ENCODE measurements around the gene GRIN1. TPM values are rescaled to one million over a fixed set of nuclear protein-coding genes. Genes with fewer than 3 reads are reported as not detected.
"Not testable (repeated sequence)": the region's sequence is repeated elsewhere in the genome, so short reads cannot be mapped to it uniquely, and the experiment has no call there.

GRIN1 gene
- total RNA-seq, 6 experiments from 2014 or later, result not detected

- Histone ChIP-seq H3K27ac (no peak overlapping the region), H3K36me3 (no peaks in the 10 kb centered on the region), H3K4me3 (no peak overlapping the region), H3K4me1 (no peaks in the 10 kb centered on the region), H3K27me3 (peaks cover 0 to 10% of the 10 kb centered on the region in 2 donors), H3K9me3 (no peaks in the 10 kb centered on the region)
- 65% methylated on average over 4 of the region's 4 CpGs for WGBS (ENCODE audit: insufficient coverage, low coverage, low lambda C conversion rate, missing lambda C conversion rate)
- TF ChIP-seq POLR2A (IDR thresholded peaks at IDR 0.05), result no peak
- TF ChIP-seq CTCF (IDR thresholded peaks at IDR 0.05), result no peak
- no peak for DNase-seq
- no peak for ATAC-seq
- intact Hi-C loops (cut with DNase I), result no loop called here
Observed at GRCh38 chr9:137134191-137134590, 4.8 kb upstream of the GRIN1 start.

GRCh38 chr9:137135154-137135553 lies 3.8 kb upstream of the GRIN1 start:
- ATAC-seq; H3K36me3 ChIP-seq; H3K27me3 ChIP-seq; H3K4me1 ChIP-seq; intact Hi-C loops (cut with DNase I); H3K4me3 ChIP-seq; H3K9me3 ChIP-seq; DNase-seq; H3K27ac ChIP-seq: not testable (repeated sequence)
- WGBS (ENCODE audit: insufficient coverage, low coverage, low lambda C conversion rate, missing lambda C conversion rate), result 64% methylated on average over 9 of the region's 9 CpGs

GRCh38 chr9:137136261-137136880 lies 2.6 kb upstream of the GRIN1 start:
- no peak for DNase-seq
- H3K36me3 ChIP-seq, result no peaks in the 10 kb centered on the region
- intact Hi-C loops (cut with DNase I), result no loop called here
- H3K27ac ChIP-seq, result no peak overlapping the region
- no peaks in the 10 kb centered on the region for H3K9me3 ChIP-seq
- peaks cover 0 to 10% of the 10 kb centered on the region in 2 donors for H3K27me3 ChIP-seq
- ATAC-seq, result no peak
- TF ChIP-seq CTCF (IDR thresholded peaks at IDR 0.05) (no peak), POLR2A (IDR thresholded peaks at IDR 0.05) (no peak)
- 0% methylated on average over 2 of the region's 27 CpGs for WGBS (ENCODE audit: insufficient coverage, low coverage, low lambda C conversion rate, missing lambda C conversion rate)
- no peak overlapping the region for H3K4me3 ChIP-seq
- H3K4me1 ChIP-seq, result no peaks in the 10 kb centered on the region

- no peak for DNase-seq
- H3K27ac ChIP-seq, result no peak overlapping the region
- 68% methylated on average over 11 of the region's 23 CpGs for WGBS (ENCODE audit: insufficient coverage, low coverage, low lambda C conversion rate, missing lambda C conversion rate)
Observed at GRCh38 chr9:137136881-137137607, 1.9 kb upstream of the GRIN1 start.

GRCh38 chr9:137138058-137138721 lies 764 bp upstream of the GRIN1 start:
- Histone ChIP-seq H3K9me3 (no peaks in the 10 kb centered on the region), H3K27me3 (peaks cover 0 to 10% of the 10 kb centered on the region in 2 donors), H3K4me1 (no peaks in the 10 kb centered on the region), H3K36me3 (no peaks in the 10 kb centered on the region), H3K27ac (no peak overlapping the region), H3K4me3 (no peak overlapping the region)
- intact Hi-C loops (cut with DNase I), result no loop called here
- ATAC-seq (no peak), DNase-seq (no peak)
- TF ChIP-seq CTCF (IDR thresholded peaks at IDR 0.05) (no peak), POLR2A (IDR thresholded peaks at IDR 0.05) (no peak)
- 10% methylated on average over 14 of the region's 25 CpGs for WGBS (ENCODE audit: insufficient coverage, low coverage, low lambda C conversion rate, missing lambda C conversion rate)

More at GRCh38 chr9:137136881-137137607, 1.9 kb upstream of the GRIN1 start:
- ATAC-seq, result no peak
- Histone ChIP-seq H3K27me3 (peaks cover 0 to 10% of the 10 kb centered on the region in 2 donors), H3K36me3 (no peaks in the 10 kb centered on the region), H3K4me3 (no peak overlapping the region), H3K9me3 (no peaks in the 10 kb centered on the region), H3K4me1 (no peaks in the 10 kb centered on the region)
- intact Hi-C loops (cut with DNase I), result no loop called here
- TF ChIP-seq POLR2A (IDR thresholded peaks at IDR 0.05), result no peak

Measured in right lobe of liver (tissue), 6 donors.